ENCODE measurements around the gene C4orf46.

The C4orf46 gene

DNA sequence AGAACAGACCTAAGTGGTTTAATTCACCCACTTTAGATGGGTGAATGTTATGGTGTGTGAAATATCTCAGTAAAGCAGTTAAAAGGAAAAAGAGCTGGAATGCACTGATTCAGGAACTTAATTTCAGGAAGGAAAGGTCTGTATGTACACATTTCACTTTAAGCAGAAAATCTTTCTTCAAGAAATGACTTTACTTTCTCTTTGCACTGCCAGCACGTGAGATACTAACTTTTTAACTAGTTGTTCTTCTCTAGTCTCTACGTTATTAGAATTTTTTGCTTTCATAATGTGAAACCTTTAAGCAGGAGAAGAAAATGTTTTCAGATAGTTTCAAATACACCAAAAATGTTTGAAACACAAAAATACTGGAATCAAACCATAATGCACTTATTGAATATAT is 18.8 kb downstream of the C4orf46 start:
- DNase-seq (ENCODE audit: low spot score), result no peak

DNA sequence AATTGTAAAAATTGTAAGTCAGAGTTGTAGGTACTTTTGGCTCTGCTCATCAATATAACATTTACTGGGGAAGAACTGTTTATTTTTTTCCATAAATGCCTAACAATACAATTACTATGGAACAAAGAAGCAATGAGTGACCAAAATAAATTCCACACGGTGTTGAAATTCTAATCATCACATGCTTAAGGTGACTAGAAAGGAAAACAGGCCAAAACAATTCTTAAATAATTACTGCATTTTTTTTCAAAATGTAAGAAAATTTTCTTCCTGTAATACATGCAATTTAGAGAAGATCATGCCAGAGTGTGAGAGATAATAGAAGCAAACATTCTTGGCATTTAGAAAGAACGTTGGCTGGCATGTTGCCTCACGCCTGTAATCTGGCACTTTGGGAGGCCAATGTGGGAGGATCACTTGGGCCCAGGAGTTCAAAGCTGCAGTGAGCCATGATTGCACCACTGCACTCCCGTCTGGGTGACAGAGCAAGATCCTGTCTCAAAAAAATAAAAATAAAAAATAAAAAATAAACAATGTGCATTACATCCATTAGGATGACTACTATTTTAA is 22.5 kb downstream of the C4orf46 start:
- DNase-seq (ENCODE audit: low spot score), result no peak

DNA sequence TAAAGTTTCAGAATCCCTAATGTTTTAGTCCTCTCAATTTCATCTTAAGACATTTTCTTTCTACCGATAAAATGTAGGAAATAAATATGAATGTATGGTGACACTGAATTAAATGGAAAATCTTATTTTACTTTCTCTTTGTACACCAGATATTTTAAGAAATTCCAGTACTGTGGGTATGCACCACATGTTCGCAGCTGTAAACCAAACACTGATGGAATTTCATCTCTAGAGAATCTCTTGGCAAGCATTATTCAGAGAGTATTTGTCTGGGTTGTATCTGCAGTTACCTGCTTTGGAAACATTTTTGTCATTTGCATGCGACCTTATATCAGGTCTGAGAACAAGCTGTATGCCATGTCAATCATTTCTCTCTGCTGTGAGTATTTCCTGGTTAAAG is 26.9 kb downstream of the C4orf46 start:
- no peak for DNase-seq (ENCODE audit: low spot score)

DNA sequence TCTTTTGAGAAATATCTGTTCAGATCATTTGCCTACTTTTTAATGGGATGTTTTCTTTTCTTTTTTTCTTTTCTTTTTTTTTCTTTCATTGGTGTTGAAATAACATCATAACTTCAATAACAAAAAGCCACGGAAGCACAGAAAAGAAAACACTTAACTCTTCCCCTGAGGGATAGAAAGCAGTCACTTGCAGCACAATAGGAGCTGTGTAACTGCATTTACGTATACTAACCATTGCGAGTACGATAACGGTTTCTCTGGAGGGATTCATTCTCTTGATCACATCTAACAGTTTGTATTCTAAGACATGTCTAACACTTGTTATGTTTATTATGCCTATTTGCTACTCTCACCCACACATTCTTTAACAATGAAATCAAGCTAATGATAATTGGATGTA is 27.3 kb downstream of the C4orf46 start:
- DNase-seq (ENCODE audit: low spot score), result no peak

DNA sequence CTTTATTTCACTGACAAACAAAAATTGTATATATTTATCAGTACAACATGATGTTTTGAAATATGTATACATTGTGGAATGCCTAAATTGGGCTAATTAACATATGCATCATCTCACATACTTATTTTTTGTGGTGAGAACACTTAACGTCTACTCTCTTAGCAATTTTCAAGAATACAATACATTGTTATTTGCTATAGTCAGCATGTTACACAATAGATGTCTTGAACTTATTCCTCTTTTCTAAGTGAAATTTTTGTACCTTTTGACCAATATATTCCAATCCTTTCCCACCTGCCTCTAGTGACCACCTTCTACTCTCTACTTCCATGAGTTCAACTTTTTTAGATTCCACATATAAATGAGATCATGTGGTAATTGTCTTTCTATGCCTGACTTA is 35.1 kb downstream of the C4orf46 start:
- DNase-seq (ENCODE audit: low spot score), result no peak

DNA sequence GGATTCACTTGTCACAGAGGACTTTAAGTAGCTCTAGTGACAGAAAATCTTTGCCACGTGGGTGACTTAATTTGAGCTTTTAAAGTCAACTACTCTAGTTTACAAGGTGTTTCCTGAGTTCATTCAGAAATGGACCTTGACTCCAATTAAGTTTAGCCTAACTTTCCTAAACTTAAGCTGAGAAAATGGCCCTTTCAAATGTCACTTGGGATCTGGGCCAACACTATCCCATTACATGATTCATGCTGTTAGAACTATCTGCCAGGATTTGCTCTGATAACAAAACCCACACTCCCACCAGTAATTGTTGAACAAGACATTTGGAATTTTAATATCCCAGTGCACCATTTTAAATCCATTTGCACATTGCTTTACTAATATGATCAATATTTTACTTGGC is 40.8 kb downstream of the C4orf46 start:
- DNase-seq (ENCODE audit: low spot score), result no peak

DNA sequence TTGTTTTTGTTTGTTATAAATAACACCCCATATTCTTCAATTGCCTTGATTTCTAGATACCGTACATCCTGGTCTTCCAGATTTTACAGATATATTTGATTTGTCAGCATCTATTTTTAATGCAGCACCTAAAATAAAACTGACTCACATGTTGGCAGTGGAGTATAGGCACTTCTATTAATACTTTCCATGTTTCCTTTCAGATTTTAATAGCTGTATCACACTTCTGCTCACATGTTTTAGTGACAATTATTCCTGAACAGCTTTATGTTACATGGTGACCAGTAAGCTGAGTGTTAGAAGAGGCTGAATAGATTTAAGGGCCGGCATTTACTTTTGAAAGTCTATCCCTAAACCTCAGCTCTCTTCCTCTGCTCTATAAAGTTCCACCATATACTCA is 46.1 kb downstream of the C4orf46 start:
- DNase-seq (ENCODE audit: low spot score), result no peak

DNA sequence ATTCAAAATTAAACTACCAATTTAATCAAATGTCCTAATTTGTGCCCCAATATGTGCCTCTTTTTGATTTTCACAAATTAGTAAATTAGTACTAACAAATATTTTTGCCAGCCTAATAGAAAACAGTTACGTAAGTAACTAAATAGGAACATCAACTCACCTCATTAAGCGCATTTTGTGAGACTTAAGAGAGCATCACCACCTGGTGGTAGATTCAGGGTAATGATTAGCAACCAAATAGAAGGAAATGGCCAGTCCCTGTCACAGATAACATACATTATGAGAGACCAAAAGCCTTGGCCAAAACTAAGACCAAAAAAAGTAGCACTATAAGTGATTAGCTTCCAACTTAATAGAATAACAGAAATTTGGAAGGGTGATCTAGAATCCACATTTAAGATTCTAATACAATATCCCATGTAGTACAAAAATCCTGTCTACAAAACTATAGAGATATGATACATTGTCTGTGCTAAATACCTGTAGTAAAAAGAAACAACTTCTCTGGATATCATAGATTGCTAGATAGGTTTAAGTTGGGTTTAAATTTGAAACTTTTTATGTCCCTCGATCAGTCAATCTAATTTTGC is 46.7 kb downstream of the C4orf46 start:
- DNase-seq (ENCODE audit: low spot score), result peak; percentile 79

DNA sequence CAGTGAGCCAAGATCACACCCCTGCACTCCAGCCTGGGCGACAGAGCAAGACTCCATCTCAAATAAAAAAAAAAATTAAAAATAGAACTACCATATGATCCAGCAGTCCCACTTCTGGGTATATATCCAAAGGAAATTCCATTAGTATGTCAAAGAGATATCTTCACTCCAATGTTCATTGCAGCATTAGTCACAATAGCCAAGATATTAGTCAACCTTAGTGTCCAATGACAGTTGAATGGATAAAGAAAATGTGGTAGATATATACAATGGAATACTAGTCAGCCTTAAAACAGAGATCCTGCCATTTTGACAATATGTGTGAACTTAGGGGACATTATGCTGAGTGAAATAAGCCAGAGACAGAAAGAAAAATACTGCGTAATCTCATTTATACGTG is 49.4 kb downstream of the C4orf46 start:
- DNase-seq (ENCODE audit: low spot score), result no peak

DNA sequence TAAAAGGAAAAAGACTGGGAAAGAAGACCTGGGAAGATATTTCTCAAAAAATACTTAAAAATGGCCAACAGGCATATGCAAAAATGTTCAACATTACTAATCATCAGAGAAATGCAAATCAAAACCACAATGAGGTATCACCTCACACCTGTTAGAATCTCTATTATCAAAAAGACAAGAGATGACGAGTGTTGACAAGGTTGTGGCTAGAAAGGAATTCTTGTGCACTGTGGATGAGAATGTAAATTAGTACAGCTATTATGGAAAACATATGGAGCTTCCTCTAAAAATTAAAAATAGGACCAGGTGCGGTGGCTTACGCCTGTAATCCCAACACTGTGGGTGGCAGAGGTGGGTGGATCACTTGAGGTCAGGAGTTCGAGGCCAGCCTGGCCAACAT is 50.0 kb downstream of the C4orf46 start:
- DNase-seq (ENCODE audit: low spot score), result no peak

DNA sequence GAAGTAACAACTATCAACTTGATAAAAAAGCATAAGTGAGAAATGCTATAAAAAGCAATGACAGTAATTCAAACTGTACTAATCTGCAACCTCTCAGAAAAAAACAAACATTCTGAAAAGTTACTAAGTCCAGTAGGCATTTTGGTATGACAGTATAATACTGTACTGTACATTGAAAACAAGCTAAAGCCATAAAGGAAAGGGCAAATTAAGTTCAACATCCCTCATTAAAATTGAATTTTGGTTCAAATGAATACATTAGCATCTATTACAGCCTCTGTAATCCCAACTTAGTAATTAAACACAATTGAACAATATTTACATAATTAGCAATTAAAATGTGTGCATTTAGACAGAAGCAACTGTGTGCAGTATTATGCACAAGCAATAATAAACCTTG is 53.7 kb downstream of the C4orf46 start:
- no peak for DNase-seq (ENCODE audit: low spot score)

All from pons (tissue), 1 donor.